ENCODE results near the gene FRYL. TPM values are rescaled to one million over a fixed set of nuclear protein-coding genes. Genes with fewer than 3 reads are reported as not detected.

The FRYL gene
- total RNA-seq, 3 donors from 2014 or later = 70.9 to 112 (median 86.2) TPM

GRCh38 chr4:48653217-48654014, 126.7 kb downstream of the FRYL start:
- Histone ChIP-seq H3K27me3 (no peaks in the 10 kb centered on the region), H3K27ac (no peak overlapping the region), H3K4me3 (peak overlapping the region in 1 of 3 donors; percentile 3), H3K36me3 (no peaks in the 10 kb centered on the region), H3K9me3 (no peaks in the 10 kb centered on the region), H3K4me1 (no peaks in the 10 kb centered on the region)
- intact Hi-C loops (cut with DNase I; ENCODE audit: low total_unique reads) = no loop called here
- peak in 1 of 2 donors; percentile 18 for DNase-seq (ENCODE audit: low spot score in 2 of 2)
- TF ChIP-seq POLR2AphosphoS5 (IDR thresholded peaks at IDR 0.05) = no peak

- TF ChIP-seq POLR2A (IDR thresholded peaks at IDR 0.05) (no peak), POLR2AphosphoS5 (IDR thresholded peaks at IDR 0.05) (no peak), CTCF (IDR thresholded peaks at IDR 0.05) (no peak)
- intact Hi-C loops (cut with DNase I; ENCODE audit: low total_unique reads) = no loop called here
- Histone ChIP-seq H3K27me3 (no peaks in the 10 kb centered on the region), H3K27ac (no peak overlapping the region), H3K9me3 (no peaks in the 10 kb centered on the region), H3K4me1 (no peaks in the 10 kb centered on the region), H3K36me3 (no peaks in the 10 kb centered on the region), H3K4me3 (no peak overlapping the region)
- DNase-seq (ENCODE audit: low spot score in 2 of 2) = no peak
Observed at GRCh38 chr4:48651914-48652313, 128.2 kb downstream of the FRYL start.

GRCh38 chr4:48649505-48649904, 130.6 kb downstream of the FRYL start:
- intact Hi-C loops (cut with DNase I; ENCODE audit: low total_unique reads) = no loop called here
- Histone ChIP-seq H3K4me1 (no peaks in the 10 kb centered on the region), H3K27me3 (no peaks in the 10 kb centered on the region), H3K9me3 (no peaks in the 10 kb centered on the region), H3K4me3 (no peak overlapping the region), H3K36me3 (no peaks in the 10 kb centered on the region), H3K27ac (no peak overlapping the region)
- TF ChIP-seq POLR2AphosphoS5 (IDR thresholded peaks at IDR 0.05) (no peak), POLR2A (IDR thresholded peaks at IDR 0.05) (no peak), CTCF (IDR thresholded peaks at IDR 0.05) (no peak)
- DNase-seq (ENCODE audit: low spot score in 2 of 2) = no peak

- no peaks in the 10 kb centered on the region for H3K4me1 ChIP-seq
- DNase-seq (ENCODE audit: low spot score in 2 of 2) = no peak
- H3K36me3 ChIP-seq = no peaks in the 10 kb centered on the region
- intact Hi-C loops (cut with DNase I; ENCODE audit: low total_unique reads) = no loop called here
- no peak for TF ChIP-seq CTCF (IDR thresholded peaks at IDR 0.05)
- TF ChIP-seq POLR2AphosphoS5 (IDR thresholded peaks at IDR 0.05) = no peak
- no peak for TF ChIP-seq POLR2A (IDR thresholded peaks at IDR 0.05)
- no peaks in the 10 kb centered on the region for H3K9me3 ChIP-seq
- H3K27me3 ChIP-seq = no peaks in the 10 kb centered on the region
- no peak overlapping the region for H3K4me3 ChIP-seq
- no peak overlapping the region for H3K27ac ChIP-seq
Observed at GRCh38 chr4:48645225-48645794, 134.8 kb downstream of the FRYL start.

GRCh38 chr4:48642421-48643374, 137.4 kb downstream of the FRYL start:
- Histone ChIP-seq H3K4me1 (no peaks in the 10 kb centered on the region), H3K9me3 (no peaks in the 10 kb centered on the region), H3K4me3 (no peak overlapping the region), H3K36me3 (no peaks in the 10 kb centered on the region), H3K27me3 (no peaks in the 10 kb centered on the region), H3K27ac (no peak overlapping the region)
- TF ChIP-seq POLR2AphosphoS5 (IDR thresholded peaks at IDR 0.05) = no peak
- no peak for TF ChIP-seq POLR2A (IDR thresholded peaks at IDR 0.05)
- TF ChIP-seq CTCF (IDR thresholded peaks at IDR 0.05) = no peak
- intact Hi-C loops (cut with DNase I; ENCODE audit: low total_unique reads) = no loop called here
- no peak for DNase-seq (ENCODE audit: low spot score in 2 of 2)

All from breast epithelium (tissue), 4 donors.